ENCODE measurements around the gene SHISA6.

DNA sequence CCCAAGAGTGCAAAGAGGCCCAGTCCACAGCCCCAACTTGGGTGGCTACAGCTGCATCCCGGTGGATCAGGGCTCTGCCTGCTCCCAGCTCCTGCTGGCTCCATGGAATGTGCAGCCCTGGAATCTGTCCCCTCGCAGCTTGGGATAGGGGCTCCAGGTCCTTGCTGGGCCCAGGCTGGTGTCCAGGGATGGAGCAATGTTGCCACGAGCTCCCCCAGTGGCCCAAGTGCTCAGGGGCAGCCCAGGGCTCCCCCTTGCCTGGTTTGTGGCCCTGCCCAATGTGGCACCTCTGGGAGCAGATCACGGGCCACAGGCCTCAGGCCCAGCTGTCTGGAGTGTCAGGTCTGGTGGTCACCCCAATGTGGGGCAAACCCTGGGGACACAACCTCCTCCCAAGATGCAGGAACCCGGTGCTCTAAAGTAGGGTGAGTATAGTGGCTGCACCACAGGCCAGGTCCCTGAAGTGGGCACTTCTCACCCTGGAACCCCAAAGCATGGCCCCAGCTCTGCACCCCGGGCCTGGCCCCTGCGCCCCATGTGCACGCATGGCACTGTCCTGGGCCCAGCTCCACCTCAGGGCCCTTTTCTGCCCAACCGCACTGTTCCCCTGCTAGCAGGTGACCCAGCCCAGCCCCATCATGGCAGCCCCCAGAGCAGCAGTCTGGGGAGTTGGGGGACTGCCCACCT is 342.4 kb downstream of the SHISA6 start:
- no peak for TF ChIP-seq POLR2A (IDR thresholded peaks at IDR 0.05)
- TF ChIP-seq, protein P1, sequence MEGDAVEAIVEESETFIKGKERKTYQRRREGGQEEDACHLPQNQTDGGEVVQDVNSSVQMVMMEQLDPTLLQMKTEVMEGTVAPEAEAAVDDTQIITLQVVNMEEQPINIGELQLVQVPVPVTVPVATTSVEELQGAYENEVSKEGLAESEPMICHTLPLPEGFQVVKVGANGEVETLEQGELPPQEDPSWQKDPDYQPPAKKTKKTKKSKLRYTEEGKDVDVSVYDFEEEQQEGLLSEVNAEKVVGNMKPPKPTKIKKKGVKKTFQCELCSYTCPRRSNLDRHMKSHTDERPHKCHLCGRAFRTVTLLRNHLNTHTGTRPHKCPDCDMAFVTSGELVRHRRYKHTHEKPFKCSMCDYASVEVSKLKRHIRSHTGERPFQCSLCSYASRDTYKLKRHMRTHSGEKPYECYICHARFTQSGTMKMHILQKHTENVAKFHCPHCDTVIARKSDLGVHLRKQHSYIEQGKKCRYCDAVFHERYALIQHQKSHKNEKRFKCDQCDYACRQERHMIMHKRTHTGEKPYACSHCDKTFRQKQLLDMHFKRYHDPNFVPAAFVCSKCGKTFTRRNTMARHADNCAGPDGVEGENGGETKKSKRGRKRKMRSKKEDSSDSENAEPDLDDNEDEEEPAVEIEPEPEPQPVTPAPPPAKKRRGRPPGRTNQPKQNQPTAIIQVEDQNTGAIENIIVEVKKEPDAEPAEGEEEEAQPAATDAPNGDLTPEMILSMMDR (IDR thresholded peaks at IDR 0.05), result no peak
